NK-92 treated with Interleukin-12 subunit alpha and Interleukin-12 subunit beta, amount 100 ng/mL, for 24 hours (cell line): ENCODE data around the gene ACAN.
"Not testable (repeated sequence)": the region's sequence is repeated elsewhere in the genome, so short reads cannot be mapped to it uniquely, and the experiment has no call there.

Experiments used
- DNase-seq: peaks from one replicate; lab custom pipeline; 2025; lab: John Stamatoyannopoulos, UW

Gene ACAN

GRCh38 chr15:88902846-88903245 is 99.6 kb downstream of the ACAN start:
- no peak for DNase-seq

GRCh38 chr15:88904257-88904623 is 101.0 kb downstream of the ACAN start:
- DNase-seq, result no peak

DNA sequence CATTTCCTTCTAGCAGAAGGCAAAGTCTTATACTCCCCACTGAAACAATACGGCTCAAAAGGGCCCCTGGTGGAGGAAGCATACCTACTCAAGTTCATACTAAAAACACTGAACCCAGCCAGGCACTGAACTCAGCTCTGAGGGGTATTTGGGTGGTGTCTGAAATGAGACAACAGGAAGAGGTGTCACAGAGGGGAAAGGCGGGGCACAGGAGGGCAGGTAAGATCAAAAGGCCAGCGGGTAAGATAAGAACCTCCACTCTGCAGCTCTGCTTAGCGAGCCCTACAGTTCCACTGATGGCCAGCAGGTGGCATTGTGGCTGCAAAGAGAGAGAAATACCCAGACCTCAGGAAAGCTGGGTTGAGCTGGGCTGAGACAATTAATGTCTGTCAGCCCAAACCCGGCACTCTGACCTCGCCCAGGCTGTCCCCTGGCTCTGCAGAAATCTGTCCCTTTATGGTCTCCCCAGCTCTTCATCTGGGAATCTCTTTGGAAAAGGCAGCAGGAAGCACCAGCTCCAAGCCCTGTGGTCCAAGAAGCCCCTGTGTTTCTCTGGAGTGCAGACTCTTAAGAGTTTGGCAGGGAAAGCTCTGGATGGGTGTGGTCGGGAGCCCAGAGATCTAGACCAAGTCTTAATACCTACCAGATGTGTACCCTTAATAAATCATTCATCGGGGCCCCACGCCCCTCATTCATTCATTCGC is 101.5 kb downstream of the ACAN start:
- DNase-seq, result peak; percentile 39

GRCh38 chr15:88905576-88905975 is 102.3 kb downstream of the ACAN start:
- no peak for DNase-seq

DNA sequence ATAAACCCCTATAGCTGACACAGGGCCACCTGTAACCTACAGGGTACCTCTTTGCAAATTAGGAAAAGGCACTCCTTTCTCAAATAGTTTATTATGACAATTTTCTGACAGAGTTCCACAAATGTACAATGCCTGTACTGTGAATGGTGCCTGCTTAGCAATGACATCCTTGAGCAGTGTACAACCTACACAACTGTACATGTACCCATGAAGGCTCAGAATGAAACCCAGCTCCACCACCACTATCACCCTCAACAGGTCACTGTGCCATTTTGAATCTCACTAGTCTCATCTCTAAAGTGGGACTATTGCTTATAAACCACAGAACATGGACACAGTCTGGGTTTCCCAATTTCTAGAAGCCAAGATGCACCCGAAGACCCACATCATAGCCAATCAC is 102.9 kb downstream of the ACAN start:
- no peak for DNase-seq

DNA sequence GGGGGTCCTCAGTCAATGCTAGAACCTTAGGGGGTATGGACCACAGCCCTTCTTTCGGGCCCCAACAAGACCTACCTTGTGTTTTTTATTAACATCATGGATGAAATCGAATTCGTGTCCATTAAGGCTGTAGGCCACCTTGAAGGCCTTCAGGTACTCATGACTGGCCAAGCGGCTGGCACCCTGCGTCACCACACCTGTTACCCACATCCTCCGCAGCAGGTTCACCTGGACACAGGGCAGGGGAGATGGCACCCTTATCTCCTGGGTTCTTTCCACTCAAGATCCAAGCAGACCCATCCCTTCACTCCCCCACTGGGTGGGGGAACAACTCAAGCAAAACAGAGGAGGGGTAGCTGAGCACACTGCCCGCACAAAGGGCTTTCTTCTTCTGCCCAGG is 103.3 kb downstream of the ACAN start:
- DNase-seq, result no peak

DNA sequence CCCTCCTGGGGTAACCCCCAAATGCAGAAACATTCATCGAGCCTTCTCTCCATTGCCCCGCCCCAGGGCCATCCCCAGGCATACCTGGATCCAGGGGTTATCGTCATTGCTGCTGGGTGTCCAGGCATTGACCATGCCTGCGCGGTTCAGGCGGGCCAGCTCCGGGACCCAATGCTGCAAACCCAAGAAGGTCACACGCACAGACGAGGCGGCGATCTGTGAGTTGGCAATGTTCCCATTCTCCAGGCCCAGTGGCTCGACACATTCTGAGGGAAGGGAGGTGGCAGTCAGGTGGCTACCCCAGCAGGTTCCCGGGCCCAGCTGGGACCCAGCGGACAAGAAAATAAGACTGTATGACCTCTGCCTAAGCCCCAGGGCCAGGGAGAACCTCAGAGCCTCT is 103.9 kb downstream of the ACAN start:
- no peak for DNase-seq

DNA sequence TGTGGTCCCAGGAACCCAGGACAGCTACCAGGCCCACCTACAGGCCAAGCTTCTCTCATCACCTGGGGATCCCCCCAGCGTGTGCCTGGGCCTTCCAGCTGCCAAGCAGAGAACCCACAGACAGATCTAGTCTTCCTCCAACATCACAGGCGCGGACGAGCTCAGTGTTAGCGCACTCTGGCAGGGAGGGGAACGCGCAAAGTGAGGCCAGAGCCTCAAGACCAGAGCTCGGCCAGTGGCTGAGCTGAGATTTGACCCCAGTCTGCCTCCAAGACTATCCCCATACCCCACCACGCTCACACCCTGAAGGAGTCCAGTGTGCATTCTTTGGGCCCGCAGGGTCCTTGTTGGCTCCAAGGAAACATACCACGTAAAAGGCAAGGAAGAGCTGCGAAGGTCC is 104.9 kb downstream of the ACAN start:
- DNase-seq, result no peak

DNA sequence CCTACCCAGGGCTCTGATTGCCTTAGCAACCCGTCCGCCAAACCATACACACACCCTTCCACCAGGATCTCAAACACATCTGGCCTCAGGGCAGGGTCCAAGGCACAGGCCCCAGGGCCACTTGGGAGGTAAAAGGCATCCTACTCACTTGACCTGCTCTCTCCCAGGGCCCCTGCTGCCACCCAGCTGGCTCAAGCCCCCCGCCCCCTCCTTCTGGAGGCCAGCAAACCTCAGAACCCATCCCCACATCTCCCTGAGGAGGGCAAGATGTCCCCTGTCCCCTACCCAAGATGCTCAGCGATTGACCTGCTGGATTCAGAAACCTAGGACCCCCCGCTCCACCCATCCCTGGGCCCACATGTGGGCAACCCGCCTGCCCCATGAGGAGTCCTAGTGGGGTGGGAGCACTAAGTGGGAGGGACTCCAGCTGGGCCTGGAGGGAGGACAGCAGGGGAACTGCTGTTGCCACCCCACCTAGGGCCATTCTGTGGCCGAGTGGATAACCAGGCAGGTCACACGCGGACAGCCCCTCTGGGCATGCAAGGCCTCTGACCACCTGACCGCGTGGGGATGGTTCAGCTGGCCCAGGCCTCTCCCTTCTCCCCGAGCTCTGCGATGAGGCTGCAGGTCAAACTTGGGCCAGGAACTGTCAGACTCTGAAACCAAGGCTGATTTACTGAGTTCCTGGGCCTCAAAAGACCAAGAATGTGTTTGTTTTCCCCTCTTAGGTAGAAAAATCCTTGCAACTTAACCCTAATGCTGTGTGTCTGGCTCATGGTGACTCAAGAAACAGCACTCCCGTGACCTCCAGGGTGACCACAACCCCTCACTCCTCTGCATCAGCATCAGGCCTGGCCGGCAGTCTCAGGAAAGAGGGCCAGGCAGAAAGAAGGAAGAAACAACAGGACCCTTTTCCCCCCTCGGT is 105.7 kb downstream of the ACAN start:
- DNase-seq, result no peak

DNA sequence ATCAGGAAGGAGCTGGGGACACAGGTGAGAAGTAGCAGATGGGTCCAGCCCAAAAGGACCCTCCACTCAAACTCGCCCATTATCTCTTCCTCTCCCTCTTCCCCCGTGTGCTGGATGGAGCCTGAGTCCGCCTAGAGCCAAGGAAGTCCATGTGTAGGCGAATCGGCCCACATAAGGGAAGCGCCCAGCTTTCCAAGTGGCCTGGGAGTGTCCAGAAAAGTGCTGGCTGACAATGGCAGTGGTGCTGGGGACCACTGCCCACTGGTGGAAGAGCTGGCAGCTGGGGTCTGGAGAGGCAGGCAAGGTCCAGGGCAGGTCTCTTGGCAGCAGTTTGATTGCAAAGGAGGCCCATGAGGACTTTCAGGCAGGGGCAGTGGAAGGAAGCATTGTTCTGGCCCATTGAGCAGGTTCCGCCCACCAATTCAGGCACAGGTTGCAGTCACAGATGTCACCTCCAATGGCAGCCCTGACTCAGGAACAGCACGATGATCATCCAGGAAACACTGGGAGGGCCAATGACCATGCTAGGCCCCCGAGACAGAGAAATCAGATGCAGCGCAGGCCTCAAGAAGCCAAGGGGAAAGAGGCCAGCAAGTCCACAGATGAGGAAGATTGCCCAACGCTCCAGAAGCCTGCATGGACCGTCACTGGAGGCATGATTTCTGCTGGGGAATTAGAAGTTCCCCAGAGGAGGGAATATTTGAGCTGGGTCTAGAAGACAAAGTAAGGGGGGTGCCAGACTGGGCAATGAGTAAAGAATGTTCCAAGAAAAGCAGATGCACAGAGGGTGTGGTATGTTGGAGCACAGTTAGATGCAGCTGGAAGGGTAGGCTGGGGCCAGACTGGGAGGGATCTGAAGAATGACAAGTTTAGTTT is 107.0 kb downstream of the ACAN start:
- no peak for DNase-seq

GRCh38 chr15:88911766-88912118 is 108.5 kb downstream of the ACAN start:
- DNase-seq, result no peak

GRCh38 chr15:88912500-88912921 is 109.3 kb downstream of the ACAN start:
- no peak for DNase-seq

DNA sequence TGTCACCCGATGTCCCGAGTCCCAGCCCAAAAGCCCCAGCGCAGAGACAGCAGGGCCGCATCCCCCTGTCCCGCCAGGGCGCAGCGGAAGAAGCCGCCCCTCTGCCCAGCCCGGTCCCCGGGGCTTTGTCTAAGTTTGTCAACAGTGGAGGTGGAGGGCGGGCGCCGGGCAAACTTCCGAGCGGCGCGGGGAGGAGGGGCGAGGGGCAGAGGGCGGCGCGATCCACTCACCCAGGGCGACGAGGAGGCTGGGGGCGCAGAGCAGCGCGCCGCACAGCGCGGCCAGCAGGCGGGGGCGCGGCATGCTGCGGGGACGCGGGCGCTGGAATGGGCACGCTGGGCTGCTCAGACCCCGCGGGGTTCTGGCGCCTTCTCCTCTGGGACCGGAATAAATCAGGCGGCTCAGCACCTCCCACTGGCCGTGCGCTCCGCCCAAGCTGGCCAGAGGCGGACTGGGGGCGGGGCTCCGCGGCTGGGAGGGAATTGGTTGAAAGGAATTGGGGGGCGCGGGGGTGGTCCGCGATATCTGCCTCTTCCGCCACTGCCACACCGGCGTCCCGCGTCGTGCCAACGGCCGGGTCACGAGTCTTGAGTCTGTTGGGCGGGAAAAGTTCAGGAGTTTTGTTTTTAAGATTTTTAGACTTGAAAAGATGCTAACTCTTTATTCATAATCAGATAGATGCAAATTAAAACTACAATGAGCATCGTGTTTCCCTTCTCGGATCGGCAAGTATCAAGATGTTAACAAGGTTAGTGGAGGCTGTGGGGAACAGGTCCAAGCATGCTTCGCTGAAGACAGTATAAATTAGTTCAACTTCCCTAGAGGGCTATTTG is 110.0 kb downstream of the ACAN start, which contains the start of gene MFGE8:
TSS of gene MFGE8 (minus strand) at position 363 of the 833 bp plus-strand sequence. CDS start at position 303, 60 bp downstream.
- no peak for DNase-seq

DNA sequence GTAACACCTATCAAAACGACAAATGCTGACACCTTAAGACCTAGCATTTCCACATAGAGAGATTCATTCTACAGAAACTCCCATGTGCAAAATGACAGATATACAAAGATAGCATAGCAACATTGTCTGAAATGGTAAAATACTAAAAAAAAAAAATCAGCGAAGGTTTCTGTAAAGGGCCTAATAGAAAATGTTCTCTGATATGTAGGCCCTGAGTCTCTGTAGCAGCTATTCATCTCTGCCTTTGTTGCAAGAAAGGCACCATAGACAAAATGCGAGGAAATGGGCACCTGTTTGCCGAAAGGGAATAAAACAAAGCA is 110.6 kb downstream of the ACAN start:
- DNase-seq, result no peak

GRCh38 chr15:88915354-88915753 is 112.1 kb downstream of the ACAN start:
- DNase-seq, result no peak

DNA sequence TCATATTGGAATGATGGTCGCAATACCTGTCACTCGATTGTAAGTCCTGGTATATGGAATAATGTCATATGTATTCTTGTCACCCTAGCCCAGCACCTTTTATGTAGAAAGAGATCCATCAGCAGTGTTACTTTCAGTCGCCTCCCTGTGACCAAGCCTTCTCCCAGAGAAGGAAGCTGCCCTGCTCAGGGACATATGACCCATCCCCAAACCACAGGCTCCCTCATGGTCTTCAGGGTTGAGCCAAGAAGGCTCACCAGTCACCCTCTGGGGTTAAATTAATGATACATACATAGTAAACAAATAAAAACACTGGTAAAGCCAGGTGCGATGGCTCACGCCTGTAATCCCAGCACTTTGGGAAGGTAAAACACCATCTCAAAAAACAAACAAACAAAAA is 114.5 kb downstream of the ACAN start:
- DNase-seq, result no peak

GRCh38 chr15:88918738-88919137 is 115.5 kb downstream of the ACAN start:
- no peak for DNase-seq

DNA sequence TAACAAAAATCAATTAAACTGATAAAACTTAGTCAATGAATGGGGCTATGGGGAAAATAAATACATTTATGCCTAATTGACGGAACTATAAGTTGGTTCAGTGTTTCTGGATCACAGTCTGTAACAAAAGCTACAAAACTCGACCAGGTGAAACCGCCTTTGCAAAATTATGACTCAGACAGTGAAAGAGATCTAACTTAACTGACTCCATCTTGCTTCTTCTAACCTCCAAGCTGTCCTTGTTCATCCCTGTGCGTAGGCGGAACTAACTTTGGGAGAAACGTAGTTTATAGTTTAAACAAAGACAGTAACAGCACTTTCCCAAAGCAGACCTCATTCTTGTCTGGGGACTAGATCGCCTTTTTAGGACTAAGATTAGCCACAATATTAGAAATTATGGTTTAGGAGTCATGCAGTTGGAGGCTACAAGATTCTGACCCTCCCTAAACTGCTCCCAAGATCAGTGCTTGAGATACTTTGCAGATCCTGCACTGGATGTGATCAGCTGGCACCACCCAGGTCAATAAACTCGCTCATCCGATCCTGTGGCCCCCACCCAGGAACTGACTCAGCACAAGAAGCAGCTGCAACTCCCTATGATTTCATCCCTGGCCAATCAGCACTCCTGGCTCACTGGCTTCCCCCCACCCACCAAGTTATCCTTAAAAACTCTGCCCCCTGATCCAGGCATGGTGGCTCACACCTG is 117.1 kb downstream of the ACAN start:
- no peak for DNase-seq

DNA sequence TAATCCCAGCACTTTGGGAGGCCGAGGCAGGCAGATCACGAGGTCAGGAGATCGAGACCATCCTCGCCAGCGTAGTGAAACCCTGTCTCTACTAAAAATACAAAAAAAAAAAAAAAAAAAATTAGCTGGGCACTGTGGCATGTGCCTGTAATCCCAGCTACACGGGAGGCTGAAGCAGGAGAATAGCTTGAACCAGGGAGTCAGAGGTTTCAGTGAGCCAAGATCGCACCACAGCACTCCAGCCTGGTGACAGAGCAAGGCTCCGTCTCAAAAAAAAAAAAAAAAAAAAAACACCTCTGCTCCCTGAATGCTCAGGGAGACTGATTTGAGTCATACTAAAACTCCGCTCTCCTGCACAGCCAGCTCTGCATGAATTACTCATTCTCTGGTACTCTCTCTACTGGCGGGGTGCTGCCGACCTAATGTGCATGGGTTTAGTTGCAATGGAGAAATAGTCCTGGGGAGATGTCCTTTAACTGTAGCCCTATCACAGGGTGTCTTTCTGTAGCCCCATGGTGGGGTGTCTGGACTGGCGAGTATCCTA is 117.7 kb downstream of the ACAN start:
- not testable (repeated sequence) for DNase-seq
